ENCODE measurements around the gene PHACTR1.

GRCh38 chr6:12841619-12842018, 125.1 kb downstream of the PHACTR1 start:
- TF ChIP-seq, protein P1, sequence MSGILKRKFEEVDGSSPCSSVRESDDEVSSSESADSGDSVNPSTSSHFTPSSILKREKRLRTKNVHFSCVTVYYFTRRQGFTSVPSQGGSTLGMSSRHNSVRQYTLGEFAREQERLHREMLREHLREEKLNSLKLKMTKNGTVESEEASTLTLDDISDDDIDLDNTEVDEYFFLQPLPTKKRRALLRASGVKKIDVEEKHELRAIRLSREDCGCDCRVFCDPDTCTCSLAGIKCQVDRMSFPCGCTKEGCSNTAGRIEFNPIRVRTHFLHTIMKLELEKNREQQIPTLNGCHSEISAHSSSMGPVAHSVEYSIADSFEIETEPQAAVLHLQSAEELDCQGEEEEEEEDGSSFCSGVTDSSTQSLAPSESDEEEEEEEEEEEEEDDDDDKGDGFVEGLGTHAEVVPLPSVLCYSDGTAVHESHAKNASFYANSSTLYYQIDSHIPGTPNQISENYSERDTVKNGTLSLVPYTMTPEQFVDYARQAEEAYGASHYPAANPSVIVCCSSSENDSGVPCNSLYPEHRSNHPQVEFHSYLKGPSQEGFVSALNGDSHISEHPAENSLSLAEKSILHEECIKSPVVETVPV (CRISPR knock-in tag; IDR thresholded peaks at IDR 0.05), result no peak
- TF ChIP-seq ZC3H10 (CRISPR knock-in tag; IDR thresholded peaks at IDR 0.05), result no peak

All from SK-N-SH treated with all-trans-retinoic acid at 6 μM for 48 hours (cell line).